Progenitor cell of endocrine pancreas (in vitro differentiated cells): ENCODE measurements around the gene SLIT3. TPM values are rescaled to one million over a fixed set of nuclear protein-coding genes. Genes with fewer than 3 reads are reported as not detected.

ENCODE experiments used
- DNase-seq: peaks from one replicate; pipeline ENCODE4 v3.0.0; 2021; ENCODE audit warnings: low spot score; ENCODE audit not compliant: unreplicated experiment
- H3K27ac Mint-ChIP-seq: 2 replicates; pipeline ENCODE4 v1.8.0; 2021; ENCODE audit warnings: mild to moderate bottlenecking, moderate library complexity, mixed read lengths
- H3K27me3 Mint-ChIP-seq: 2 replicates; pipeline ENCODE4 v1.8.0; 2021; ENCODE audit warnings: mixed read lengths
- H3K36me3 Mint-ChIP-seq: 2 replicates; pipeline ENCODE4 v1.8.0; 2022; ENCODE audit warnings: mixed read lengths; ENCODE audit not compliant: insufficient read depth
- H3K4me1 Mint-ChIP-seq: 2 replicates; pipeline ENCODE4 v1.8.0; 2021; ENCODE audit warnings: low read depth, mixed read lengths
- H3K4me3 Mint-ChIP-seq: 2 replicates; pipeline ENCODE4 v1.8.0; 2021; ENCODE audit warnings: low read depth, mild to moderate bottlenecking, moderate library complexity, mixed read lengths
- H3K9me3 Mint-ChIP-seq: 2 replicates; pipeline ENCODE4 v1.8.0; 2021; ENCODE audit warnings: low read depth, mixed read lengths
- CTCF ChIP-seq: fragments of 200-600 bp; sonication (generic); IDR thresholded peaks from one replicate; pipeline ENCODE4 v1.5.0; 2021; ENCODE audit warnings: antibody characterized with exemption, mild to moderate bottlenecking; ENCODE audit not compliant: unreplicated experiment
- total RNA-seq: library from RNA; stranded (reverse); gene quantifications from 2 replicates; pipeline ENCODE4 v1.2.1, GENCODE V29; 2021

Gene SLIT3
- total RNA-seq, 1 donor from 2014 or later, result 18.8 TPM

GRCh38 chr5:168656633-168657032, 644.3 kb downstream of the SLIT3 start:
- Mint-ChIP-seq H3K4me3 (no peak overlapping the region), H3K27me3 (no peaks in the 10 kb centered on the region), H3K27ac (no peak overlapping the region), H3K9me3 (no peaks in the 10 kb centered on the region), H3K4me1 (no peaks in the 10 kb centered on the region), H3K36me3 (no peaks in the 10 kb centered on the region)
- TF ChIP-seq CTCF, result no peak
- DNase-seq, result no peak

GRCh38 chr5:168655316-168655715, 645.6 kb downstream of the SLIT3 start:
- no peaks in the 10 kb centered on the region for H3K9me3 Mint-ChIP-seq
- no peak overlapping the region for H3K4me3 Mint-ChIP-seq
- H3K27me3 Mint-ChIP-seq, result no peaks in the 10 kb centered on the region
- no peaks in the 10 kb centered on the region for H3K36me3 Mint-ChIP-seq
- DNase-seq, result no peak
- no peaks in the 10 kb centered on the region for H3K4me1 Mint-ChIP-seq
- H3K27ac Mint-ChIP-seq, result no peak overlapping the region
- no peak for TF ChIP-seq CTCF

GRCh38 chr5:168654211-168654721, 646.7 kb downstream of the SLIT3 start:
- no peak overlapping the region for H3K4me3 Mint-ChIP-seq
- H3K27me3 Mint-ChIP-seq, result no peaks in the 10 kb centered on the region
- H3K27ac Mint-ChIP-seq, result no peak overlapping the region
- no peaks in the 10 kb centered on the region for H3K36me3 Mint-ChIP-seq
- no peak for TF ChIP-seq CTCF
- no peaks in the 10 kb centered on the region for H3K4me1 Mint-ChIP-seq
- no peak for DNase-seq
- H3K9me3 Mint-ChIP-seq, result no peaks in the 10 kb centered on the region

- Mint-ChIP-seq H3K9me3 (no peaks in the 10 kb centered on the region), H3K4me1 (no peaks in the 10 kb centered on the region), H3K27ac (no peak overlapping the region), H3K36me3 (no peaks in the 10 kb centered on the region), H3K27me3 (no peaks in the 10 kb centered on the region), H3K4me3 (no peak overlapping the region)
- TF ChIP-seq CTCF, result no peak
- DNase-seq, result no peak
These were observed 647.3 kb downstream of the SLIT3 start for GRCh38 chr5:168653626-168654025.

GRCh38 chr5:168651648-168652047, 649.3 kb downstream of the SLIT3 start:
- no peaks in the 10 kb centered on the region for H3K27me3 Mint-ChIP-seq
- H3K4me3 Mint-ChIP-seq, result no peak overlapping the region
- no peaks in the 10 kb centered on the region for H3K4me1 Mint-ChIP-seq
- TF ChIP-seq CTCF, result no peak
- no peak for DNase-seq
- no peaks in the 10 kb centered on the region for H3K36me3 Mint-ChIP-seq
- H3K9me3 Mint-ChIP-seq, result no peaks in the 10 kb centered on the region
- H3K27ac Mint-ChIP-seq, result no peak overlapping the region
